ENCODE measurements around the gene AHR. TPM values are rescaled to one million over a fixed set of nuclear protein-coding genes. Genes with fewer than 3 reads are reported as not detected.
"Not testable (repeated sequence)": the region's sequence is repeated elsewhere in the genome, so short reads cannot be mapped to it uniquely, and the experiment has no call there.

The AHR gene
- total RNA-seq, 2 experiments from 2014 or later, result 95.2 to 95.7 TPM

DNA sequence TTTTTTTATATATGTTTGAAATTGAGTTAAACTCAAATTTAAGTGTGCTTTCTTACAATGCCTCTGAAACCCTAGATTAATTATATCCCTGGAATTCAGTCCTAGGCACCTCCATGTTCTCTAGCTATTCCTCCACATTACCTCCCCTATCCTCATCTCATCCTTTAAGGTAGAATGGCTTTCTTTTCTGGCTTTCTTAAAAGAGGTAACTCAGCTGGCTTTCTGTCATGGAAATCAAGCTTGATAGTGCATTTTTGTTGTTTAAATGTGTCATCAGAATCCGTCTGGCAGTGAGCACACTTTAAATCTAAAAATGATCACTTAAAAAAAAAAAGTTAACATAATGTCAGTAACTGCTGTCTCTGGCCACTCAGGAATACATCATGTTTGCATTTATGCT, 42.2 kb downstream of the AHR start:
- DNase-seq (no peak), ATAC-seq (ENCODE audit: poor library complexity) (no peak)
- Mint-ChIP-seq H3K4me3 (no peak overlapping the region), H3K9me3 (peaks cover 2% of the 10 kb centered on the region), H3K27me3 (no peaks in the 10 kb centered on the region), H3K4me1 (ENCODE audit: low read depth) (no peaks in the 10 kb centered on the region), H3K36me3 (ENCODE audit: low read depth) (peaks cover 49% of the 10 kb centered on the region), H3K27ac (no peak overlapping the region)
- TF ChIP-seq, protein P1, sequence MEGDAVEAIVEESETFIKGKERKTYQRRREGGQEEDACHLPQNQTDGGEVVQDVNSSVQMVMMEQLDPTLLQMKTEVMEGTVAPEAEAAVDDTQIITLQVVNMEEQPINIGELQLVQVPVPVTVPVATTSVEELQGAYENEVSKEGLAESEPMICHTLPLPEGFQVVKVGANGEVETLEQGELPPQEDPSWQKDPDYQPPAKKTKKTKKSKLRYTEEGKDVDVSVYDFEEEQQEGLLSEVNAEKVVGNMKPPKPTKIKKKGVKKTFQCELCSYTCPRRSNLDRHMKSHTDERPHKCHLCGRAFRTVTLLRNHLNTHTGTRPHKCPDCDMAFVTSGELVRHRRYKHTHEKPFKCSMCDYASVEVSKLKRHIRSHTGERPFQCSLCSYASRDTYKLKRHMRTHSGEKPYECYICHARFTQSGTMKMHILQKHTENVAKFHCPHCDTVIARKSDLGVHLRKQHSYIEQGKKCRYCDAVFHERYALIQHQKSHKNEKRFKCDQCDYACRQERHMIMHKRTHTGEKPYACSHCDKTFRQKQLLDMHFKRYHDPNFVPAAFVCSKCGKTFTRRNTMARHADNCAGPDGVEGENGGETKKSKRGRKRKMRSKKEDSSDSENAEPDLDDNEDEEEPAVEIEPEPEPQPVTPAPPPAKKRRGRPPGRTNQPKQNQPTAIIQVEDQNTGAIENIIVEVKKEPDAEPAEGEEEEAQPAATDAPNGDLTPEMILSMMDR (IDR thresholded peaks at IDR 0.05), result no peak
- Histone ChIP-seq H3K4me3 (ENCODE audit: low read length) (no peak overlapping the region), H3K9me3 (ENCODE audit: control insufficient read depth in 1 of 2, insufficient read depth in 1 of 2, low read length in 2 of 2) (no peaks in the 10 kb centered on the region), H3K27me3 (ENCODE audit: control insufficient read depth in 1 of 2, insufficient read depth in 2 of 2, low read length in 2 of 2) (no peaks in the 10 kb centered on the region), H3K4me1 (ENCODE audit: insufficient read depth, low read length) (no peaks in the 10 kb centered on the region), H3K27ac (ENCODE audit: low read depth in 1 of 2, low read length in 2 of 2) (no peak overlapping the region), H3K36me3 (ENCODE audit: insufficient read depth, low read length) (peaks cover 49% of the 10 kb centered on the region)
- intact Hi-C loops (cut with DNase I, micrococcal nuclease), result no loop called here
- ChIA-PET CTCF (interaction anchor here (0.9 kb wide), 1 partner anchor 10 kb away, joined by 4 read pairs; no protein-coding TSS in a partner anchor), POLR2A (no interaction called here)

DNA sequence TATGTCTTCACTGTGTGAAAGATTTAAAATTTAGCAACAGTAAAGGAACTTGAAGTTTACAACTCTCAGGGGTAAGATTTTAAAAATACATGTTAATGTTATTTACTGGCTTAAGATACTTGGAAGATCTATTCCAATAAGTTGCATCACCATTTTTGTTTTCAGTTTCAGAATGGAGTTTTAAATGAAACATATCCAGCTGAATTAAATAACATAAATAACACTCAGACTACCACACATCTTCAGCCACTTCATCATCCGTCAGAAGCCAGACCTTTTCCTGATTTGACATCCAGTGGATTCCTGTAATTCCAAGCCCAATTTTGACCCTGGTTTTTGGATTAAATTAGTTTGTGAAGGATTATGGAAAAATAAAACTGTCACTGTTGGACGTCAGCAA, 44.3 kb downstream of the AHR start:
- ATAC-seq (ENCODE audit: poor library complexity) (no peak), DNase-seq (no peak)
- intact Hi-C loops (cut with DNase I, micrococcal nuclease), result no loop called here
- Histone ChIP-seq H3K27me3 (ENCODE audit: control insufficient read depth in 1 of 2, insufficient read depth in 2 of 2, low read length in 2 of 2) (no peaks in the 10 kb centered on the region), H3K36me3 (ENCODE audit: insufficient read depth, low read length) (peaks cover 34% of the 10 kb centered on the region), H3K9me3 (ENCODE audit: control insufficient read depth in 1 of 2, insufficient read depth in 1 of 2, low read length in 2 of 2) (no peaks in the 10 kb centered on the region), H3K4me3 (ENCODE audit: low read length) (no peak overlapping the region), H3K4me1 (ENCODE audit: insufficient read depth, low read length) (no peaks in the 10 kb centered on the region), H3K27ac (ENCODE audit: low read depth in 1 of 2, low read length in 2 of 2) (no peak overlapping the region)
- Mint-ChIP-seq H3K4me3 (no peak overlapping the region), H3K9me3 (no peaks in the 10 kb centered on the region), H3K27me3 (no peaks in the 10 kb centered on the region), H3K4me1 (ENCODE audit: low read depth) (no peaks in the 10 kb centered on the region), H3K27ac (no peak overlapping the region), H3K36me3 (ENCODE audit: low read depth) (peaks cover 33% of the 10 kb centered on the region)
- ChIA-PET POLR2A (no interaction called here), CTCF (no interaction called here)
- TF ChIP-seq, protein P1 (IDR thresholded peaks at IDR 0.05), result no peak

DNA sequence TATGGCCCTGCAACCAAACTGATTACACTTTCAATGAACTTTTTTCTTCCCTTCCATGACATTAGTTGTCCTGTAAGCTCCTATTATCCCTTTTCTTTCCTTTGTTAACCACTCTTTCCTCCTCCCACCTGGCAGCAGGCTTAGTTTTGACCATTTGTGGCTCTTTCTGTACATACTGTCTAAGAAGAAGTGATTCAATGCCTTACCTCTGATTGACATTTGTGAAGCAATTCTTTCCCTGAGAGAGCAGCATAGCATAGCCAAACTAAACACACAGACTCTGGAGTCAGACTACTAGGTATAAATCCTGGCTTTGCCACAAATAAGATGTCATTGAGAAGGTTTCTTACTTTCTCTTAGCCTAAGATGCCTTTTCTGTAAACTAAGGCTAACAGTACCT, 48.9 kb downstream of the AHR start:
- no peak overlapping the region for H3K4me3 ChIP-seq (ENCODE audit: low read length)
- ChIA-PET CTCF (interaction anchor here (0.7 to 1.0 kb wide), 2 partner anchors 12 to 108 kb away, joined by 3 read pairs; no protein-coding TSS in a partner anchor), POLR2A (no interaction called here)
- H3K27ac ChIP-seq (ENCODE audit: low read depth in 1 of 2, low read length in 2 of 2), result no peak overlapping the region
- Mint-ChIP-seq H3K27ac (no peak overlapping the region), H3K36me3 (ENCODE audit: low read depth) (peaks cover 36% of the 10 kb centered on the region), H3K4me3 (no peak overlapping the region), H3K9me3 (peaks cover 11% of the 10 kb centered on the region), H3K4me1 (ENCODE audit: low read depth) (no peaks in the 10 kb centered on the region), H3K27me3 (no peaks in the 10 kb centered on the region)
- no peaks in the 10 kb centered on the region for H3K27me3 ChIP-seq (ENCODE audit: control insufficient read depth in 1 of 2, insufficient read depth in 2 of 2, low read length in 2 of 2)
- intact Hi-C loops (cut with DNase I, micrococcal nuclease), result no loop called here
- no peak for DNase-seq
- no peaks in the 10 kb centered on the region for H3K4me1 ChIP-seq (ENCODE audit: insufficient read depth, low read length)
- no peak for ATAC-seq (ENCODE audit: poor library complexity)
- H3K9me3 ChIP-seq (ENCODE audit: control insufficient read depth in 1 of 2, insufficient read depth in 1 of 2, low read length in 2 of 2), result no peaks in the 10 kb centered on the region
- TF ChIP-seq, protein P1 (IDR thresholded peaks at IDR 0.05), result no peak
- peaks cover 14% of the 10 kb centered on the region for H3K36me3 ChIP-seq (ENCODE audit: insufficient read depth, low read length)

DNA sequence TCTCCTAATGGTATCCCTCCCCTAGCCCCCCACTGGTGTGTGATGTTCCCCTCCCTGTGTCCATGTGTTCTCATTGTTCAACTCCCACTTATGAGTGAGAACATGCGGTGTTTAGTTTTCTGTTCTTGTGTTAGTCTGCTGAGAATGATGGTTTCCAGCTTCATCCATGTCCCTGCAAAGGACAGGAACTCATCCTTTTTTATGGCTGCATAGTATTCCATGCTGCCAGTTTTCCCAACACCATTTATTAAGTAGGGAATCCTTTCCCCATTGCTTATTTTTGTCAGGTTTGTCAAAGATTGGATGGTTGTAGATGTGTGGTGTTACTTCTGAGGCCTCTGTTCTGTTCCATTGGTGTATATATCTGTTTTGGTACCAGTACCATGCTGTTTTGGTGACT, 50.5 kb downstream of the AHR start:
- H3K9me3 Mint-ChIP-seq, result peaks cover 11% of the 10 kb centered on the region
- H3K4me3 ChIP-seq (ENCODE audit: low read length); POLR2A ChIA-PET; H3K36me3 ChIP-seq (ENCODE audit: insufficient read depth, low read length); H3K27ac Mint-ChIP-seq; ATAC-seq (ENCODE audit: poor library complexity); intact Hi-C loops (cut with DNase I, micrococcal nuclease); H3K9me3 ChIP-seq (ENCODE audit: control insufficient read depth in 1 of 2, insufficient read depth in 1 of 2, low read length in 2 of 2); H3K4me1 ChIP-seq (ENCODE audit: insufficient read depth, low read length); H3K4me3 Mint-ChIP-seq; H3K27me3 ChIP-seq (ENCODE audit: control insufficient read depth in 1 of 2, insufficient read depth in 2 of 2, low read length in 2 of 2); H3K4me1 Mint-ChIP-seq (ENCODE audit: low read depth); H3K27ac ChIP-seq (ENCODE audit: low read depth in 1 of 2, low read length in 2 of 2); H3K27me3 Mint-ChIP-seq; DNase-seq; CTCF ChIA-PET: not testable (repeated sequence)
- H3K36me3 Mint-ChIP-seq (ENCODE audit: low read depth), result peaks cover 26% of the 10 kb centered on the region

DNA sequence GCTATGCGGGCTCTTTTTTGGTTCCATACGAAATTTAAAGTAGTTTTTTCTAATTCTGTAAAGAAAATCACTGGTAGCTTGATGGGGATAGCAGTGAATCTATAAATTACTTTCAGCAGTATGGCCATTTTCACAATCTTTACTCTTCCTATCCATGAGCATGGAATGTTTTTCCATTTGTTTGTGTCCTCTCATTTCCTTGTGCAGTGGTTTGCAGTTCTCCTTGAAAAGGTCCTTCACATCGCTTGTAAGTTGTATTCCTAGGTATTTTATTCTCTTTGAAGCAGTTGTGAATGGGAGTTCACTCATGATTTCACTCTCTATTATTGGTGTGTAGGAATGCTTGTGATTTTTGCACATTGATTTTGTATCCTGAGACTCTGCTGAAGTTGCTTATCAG, 51.9 kb downstream of the AHR start:
- Mint-ChIP-seq H3K36me3 (ENCODE audit: low read depth) (peaks cover 23% of the 10 kb centered on the region), H3K9me3 (peaks cover 11% of the 10 kb centered on the region)
- H3K27ac Mint-ChIP-seq; H3K4me3 Mint-ChIP-seq; H3K36me3 ChIP-seq (ENCODE audit: insufficient read depth, low read length); H3K9me3 ChIP-seq (ENCODE audit: control insufficient read depth in 1 of 2, insufficient read depth in 1 of 2, low read length in 2 of 2); H3K4me1 Mint-ChIP-seq (ENCODE audit: low read depth); CTCF ChIA-PET; H3K27me3 Mint-ChIP-seq; DNase-seq; H3K4me3 ChIP-seq (ENCODE audit: low read length); ATAC-seq (ENCODE audit: poor library complexity); H3K27me3 ChIP-seq (ENCODE audit: control insufficient read depth in 1 of 2, insufficient read depth in 2 of 2, low read length in 2 of 2); POLR2A ChIA-PET; intact Hi-C loops (cut with DNase I, micrococcal nuclease); H3K4me1 ChIP-seq (ENCODE audit: insufficient read depth, low read length); H3K27ac ChIP-seq (ENCODE audit: low read depth in 1 of 2, low read length in 2 of 2): not testable (repeated sequence)

All from CD4-positive, alpha-beta T cell (primary cell).